ENCODE results near the gene STUB1.
A peak's percentile ranks its signal among the peaks of the same experiment; 100 is the strongest.

DNA sequence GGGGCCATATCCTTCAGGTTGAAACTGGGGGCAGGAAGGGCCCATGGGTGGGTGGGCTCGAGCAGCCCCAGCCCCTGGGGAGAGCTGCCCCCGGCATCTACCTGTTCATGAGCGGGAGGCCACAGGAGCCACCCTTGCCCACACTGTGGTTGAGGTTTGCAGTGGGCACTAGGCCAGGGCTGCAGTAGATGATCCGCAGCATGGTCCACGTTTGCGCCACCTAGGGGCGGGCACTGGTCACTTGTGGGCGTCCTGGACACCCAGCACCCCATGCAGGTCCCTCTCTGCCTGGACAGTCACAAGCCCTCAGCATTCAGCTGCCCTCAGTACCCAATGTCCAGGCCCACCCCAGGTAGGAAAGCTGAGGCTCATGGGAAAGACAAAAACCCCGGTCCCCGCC lies 5.8 kb downstream of the STUB1 start:
- no peak for TF ChIP-seq POLR2A (IDR thresholded peaks at IDR 0.05; ENCODE audit: low read depth)
- TF ChIP-seq, protein P1, sequence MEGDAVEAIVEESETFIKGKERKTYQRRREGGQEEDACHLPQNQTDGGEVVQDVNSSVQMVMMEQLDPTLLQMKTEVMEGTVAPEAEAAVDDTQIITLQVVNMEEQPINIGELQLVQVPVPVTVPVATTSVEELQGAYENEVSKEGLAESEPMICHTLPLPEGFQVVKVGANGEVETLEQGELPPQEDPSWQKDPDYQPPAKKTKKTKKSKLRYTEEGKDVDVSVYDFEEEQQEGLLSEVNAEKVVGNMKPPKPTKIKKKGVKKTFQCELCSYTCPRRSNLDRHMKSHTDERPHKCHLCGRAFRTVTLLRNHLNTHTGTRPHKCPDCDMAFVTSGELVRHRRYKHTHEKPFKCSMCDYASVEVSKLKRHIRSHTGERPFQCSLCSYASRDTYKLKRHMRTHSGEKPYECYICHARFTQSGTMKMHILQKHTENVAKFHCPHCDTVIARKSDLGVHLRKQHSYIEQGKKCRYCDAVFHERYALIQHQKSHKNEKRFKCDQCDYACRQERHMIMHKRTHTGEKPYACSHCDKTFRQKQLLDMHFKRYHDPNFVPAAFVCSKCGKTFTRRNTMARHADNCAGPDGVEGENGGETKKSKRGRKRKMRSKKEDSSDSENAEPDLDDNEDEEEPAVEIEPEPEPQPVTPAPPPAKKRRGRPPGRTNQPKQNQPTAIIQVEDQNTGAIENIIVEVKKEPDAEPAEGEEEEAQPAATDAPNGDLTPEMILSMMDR (IDR thresholded peaks at IDR 0.05): peak in 2 of 3 experiments; percentile 12 to 30
